ENCODE measurements around the gene MELTF.
A peak's percentile ranks its signal among the peaks of the same experiment; 100 is the strongest.
"Not testable (repeated sequence)": the region's sequence is repeated elsewhere in the genome, so short reads cannot be mapped to it uniquely, and the experiment has no call there.

The MELTF gene

DNA sequence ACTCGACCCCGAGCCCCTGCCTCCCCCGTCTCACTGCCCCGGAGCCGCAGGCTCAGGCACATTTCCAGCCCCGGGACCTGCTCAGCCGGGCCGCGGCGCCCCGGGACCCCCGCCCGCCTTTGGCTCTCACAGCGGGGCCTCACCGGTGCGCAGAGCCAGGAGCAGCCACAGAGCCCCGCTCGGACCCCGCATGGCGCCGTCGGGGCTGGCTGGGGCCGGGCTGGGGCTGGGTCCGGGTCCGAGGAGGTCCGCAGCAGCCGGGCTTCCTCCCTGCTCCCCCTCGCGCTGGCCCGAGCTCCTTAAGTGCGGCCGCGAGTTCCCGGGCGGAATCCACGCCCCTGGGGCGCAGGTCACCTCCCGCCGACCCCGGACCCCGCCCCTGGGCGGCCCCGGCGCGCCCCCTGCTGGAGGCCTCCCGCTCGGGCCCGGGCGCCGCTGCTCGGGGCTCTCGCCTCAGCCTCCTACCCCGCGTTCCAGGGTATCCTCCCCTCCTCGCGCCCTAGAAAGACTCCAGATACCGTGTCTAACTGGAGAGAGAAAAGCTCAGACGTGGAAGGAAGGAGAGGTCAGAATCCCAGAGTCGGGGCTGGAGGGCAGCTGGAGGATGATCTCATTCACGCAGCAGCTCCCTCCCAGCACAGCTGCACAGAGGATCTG is at the start of gene MELTF:
TSS of gene MELTF (minus strand) at position 307 of the 657 bp plus-strand sequence. CDS start at position 192, 115 bp downstream.
- peak; percentile 39 for DNase-seq (ENCODE audit: low spot score)

DNA sequence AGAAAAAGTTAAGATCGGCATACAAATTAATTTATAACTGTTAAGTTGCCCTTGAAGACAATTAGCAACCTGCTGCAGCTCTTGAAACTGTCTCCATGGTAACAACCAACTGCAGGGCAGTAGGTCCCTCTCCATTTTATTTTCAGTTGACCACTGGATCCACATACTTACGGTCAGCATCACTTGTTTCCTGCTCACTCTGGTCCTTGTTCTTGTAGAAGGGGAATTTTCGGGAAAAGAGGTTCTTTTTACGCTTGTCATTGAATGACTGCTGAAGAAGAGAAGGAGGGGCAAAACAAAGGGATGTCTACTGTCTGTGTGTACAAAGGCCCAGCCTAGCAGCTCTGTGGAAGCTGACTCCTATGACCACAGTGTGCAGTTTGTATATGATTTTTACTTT is 46.8 kb upstream of the MELTF start:
- peak; percentile 21 for DNase-seq (ENCODE audit: low spot score)

DNA sequence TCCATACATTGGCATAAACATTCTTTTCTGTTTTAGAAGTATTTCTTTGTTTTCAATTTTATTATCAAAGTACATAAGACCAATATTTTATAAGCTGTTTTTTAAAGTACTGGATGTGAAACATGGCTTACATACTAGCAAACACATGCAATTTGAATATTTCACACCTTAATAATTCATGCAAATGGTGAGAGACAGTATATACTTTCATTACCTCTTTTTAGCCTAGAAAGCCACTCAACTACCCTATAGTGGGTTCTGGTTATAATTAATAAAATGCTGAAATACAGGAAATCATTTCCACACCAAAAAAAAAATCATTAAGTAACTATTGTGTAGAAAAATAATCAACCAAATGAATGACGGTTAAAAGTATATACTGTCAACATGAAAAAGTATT is 38.5 kb upstream of the MELTF start:
- DNase-seq (ENCODE audit: low spot score): no peak

DNA sequence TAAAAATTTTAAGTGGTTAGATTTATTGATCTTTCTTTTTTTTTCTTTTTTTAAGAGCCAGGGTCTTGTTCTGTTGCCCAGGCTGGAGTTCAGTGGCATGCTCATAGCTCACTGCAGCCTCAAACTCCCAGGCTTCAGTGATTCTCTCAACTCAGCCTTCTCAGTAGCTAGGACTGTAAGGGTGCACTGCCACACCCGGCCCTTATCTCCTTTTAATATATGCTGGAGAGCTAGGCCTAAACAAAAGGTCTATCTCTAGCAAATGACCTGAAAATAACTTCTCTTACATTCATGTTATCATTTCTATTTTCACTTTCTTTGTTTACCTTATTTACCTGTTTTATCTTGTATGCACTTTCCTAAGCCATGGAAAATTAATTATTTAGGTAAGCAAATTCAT is 35.2 kb upstream of the MELTF start:
- no peak for DNase-seq (ENCODE audit: low spot score)

DNA sequence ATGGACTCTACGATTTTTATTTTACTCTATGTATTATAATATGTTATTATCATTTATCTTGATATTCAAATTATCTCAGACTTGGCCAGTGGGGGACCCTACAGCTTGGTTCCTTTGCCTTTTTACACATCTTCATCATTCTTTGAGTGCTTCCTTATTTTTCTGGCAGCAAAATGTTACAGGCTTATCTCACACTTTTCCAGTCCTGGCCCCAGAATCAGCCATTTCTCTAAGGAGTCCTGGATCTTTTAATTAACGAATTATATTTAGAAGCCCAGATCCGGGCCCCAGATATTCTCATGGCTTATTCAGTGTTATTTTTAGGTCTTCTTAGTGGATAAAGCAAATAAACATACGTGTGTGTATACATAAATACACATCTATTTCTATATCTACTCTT is 32.8 kb upstream of the MELTF start:
- no peak for DNase-seq (ENCODE audit: low spot score)

DNA sequence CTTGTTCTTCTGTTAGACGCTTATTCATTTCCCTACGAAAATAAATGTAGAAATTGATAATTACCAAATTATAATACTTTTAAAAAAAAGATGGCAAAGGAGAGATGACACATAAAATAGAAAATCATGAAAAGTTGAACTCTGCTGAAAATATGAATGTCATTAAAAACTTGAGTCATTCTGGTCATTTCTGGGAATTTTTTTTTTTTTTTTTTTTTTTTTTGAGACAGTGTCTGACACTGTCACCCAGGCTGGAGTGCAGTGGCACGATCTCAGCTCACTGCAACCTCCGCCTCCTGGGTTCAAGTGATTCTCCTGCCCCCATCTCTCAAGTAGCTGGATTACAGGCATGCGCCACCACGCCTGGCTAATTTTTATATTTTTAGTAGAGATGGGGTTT is 22.0 kb upstream of the MELTF start:
- not testable (repeated sequence) for DNase-seq (ENCODE audit: low spot score)

DNA sequence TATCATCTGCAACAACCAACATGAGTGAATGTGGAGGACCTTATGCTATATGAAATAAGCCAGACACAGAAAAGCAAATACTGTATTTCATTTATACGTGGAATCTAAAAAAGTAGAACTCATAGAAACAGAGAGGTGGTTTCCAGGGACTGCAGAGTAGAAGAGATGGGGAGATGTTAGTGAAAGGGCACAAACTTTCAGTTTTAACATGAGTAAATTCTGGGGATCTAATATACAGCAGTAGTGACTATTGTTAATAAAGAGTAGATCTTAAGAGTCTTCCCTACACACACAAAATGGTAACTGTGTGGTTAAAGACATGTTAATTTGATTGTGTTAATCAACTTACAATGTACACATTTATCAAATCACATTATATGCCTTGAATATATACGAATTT is 20.9 kb upstream of the MELTF start:
- DNase-seq (ENCODE audit: low spot score): no peak

DNA sequence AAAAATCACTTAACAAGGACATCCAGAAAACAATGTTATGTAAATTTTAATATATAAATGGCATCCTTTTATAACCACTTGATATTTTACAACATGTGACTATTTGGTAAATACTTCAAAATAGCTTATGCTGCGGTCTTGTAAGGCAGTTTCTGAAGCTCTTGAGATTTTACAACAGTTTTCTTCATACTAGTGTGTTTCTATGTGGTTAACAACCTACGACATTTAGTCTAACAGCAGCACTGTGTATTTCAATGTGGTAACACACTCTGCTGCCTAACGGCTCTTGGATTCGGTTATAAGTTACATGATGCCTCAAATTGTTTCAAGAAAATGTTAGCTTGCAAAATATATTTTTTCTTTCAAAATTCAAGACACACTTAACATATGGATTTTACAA is 12.9 kb upstream of the MELTF start:
- no peak for DNase-seq (ENCODE audit: low spot score)

DNA sequence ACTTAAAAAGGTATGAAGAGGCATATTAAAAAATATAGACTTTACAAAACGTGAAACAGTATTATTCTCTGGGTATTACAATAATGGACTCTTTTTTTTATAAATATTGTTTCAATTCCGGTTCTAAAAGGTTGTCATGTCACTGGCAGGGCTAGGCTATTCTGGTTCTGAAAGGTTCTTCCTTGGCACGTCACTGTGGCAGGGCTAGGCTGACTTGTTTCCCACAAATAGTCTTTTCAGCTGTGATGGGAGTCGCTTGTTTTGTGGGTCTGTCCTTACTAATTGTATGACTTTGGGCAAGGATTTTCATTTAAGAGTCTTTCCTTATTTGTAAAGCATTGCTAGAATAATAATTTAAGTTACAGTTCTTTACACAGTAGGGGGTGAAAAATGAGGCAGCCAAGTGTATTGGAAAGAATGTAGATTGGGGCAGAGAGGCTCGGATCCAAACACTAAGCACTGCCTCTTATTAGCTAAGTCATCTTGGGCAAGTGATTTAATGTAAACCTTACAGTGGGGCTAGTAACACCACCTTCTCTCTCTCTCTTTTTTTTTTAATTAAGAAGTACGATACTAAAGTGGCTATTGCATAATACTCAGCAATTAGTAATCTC is 12.4 kb upstream of the MELTF start:
- DNase-seq (ENCODE audit: low spot score): no peak

DNA sequence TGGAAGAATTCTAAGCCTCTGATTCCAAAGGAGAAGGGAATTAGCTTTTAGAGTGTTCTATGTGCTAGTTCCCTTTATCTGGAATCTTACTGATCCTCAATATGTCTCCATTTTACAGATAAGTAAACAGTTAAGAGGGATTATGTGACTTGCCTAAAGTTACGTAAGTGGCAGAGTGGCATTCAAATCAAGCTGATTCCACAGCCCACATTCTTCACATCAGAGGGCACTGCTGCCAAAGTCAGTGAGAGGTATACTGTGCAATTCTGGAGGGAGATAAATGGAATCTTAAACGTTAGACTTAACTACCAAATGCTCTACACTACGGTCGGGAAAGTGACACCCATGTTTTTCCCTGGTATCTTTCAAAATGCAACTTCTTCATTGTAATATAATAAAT is 11.0 kb upstream of the MELTF start:
- DNase-seq (ENCODE audit: low spot score): no peak

DNA sequence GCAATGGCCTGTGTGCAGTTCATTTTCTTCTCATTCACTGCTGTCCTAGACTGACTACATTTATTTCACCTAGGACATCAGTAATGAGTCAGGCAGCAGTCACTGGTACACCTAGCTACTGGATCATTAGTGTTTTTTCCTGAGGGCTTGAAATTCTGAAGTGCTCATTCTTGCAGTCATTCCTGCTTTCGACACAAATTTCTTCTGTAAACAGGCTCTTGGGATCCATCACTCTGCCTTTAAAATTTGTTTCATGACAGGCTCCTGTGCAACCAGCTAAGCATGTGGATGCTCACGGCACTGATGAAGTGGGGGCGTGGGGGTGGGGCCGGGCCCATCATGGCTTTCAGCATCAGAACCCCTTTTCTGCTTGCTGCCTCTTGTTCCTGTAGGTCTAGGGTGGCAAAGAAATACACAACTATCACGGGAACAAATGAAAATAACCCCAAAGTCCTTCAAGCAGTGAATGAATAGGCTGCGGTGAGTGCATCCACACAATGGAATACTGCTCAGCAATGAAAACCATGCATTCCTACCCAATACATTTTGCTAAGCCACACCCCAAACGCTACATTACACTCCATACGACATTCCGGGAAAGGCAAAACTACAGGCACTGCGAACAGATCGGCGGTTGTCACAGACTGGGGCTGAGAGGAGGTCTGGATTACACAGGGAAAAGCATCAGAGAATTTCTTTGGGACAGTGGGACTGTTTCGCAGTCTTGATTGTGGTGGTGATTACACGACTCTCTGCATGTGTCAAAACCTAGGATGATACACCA is 9.3 kb upstream of the MELTF start:
- DNase-seq (ENCODE audit: low spot score): no peak

DNA sequence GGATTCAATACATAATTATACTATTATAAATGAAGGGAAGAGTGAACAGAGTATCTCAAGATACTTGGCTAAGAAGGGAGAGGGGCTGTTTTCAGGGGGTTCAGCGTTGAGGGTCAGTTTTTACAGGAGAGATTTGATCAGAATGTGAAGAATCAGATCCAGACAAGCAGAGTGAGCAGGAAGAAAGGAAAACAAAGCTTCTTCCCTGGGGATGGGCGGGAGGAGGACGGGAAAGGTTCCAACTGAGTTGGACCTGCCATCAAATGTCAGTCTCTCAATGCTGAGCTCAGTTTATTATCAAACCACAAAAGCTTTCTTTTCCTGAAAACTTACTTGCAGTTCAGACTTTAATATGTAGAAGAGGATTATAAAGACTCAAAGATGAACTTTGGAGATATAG is 6.0 kb upstream of the MELTF start:
- DNase-seq (ENCODE audit: low spot score): no peak

DNA sequence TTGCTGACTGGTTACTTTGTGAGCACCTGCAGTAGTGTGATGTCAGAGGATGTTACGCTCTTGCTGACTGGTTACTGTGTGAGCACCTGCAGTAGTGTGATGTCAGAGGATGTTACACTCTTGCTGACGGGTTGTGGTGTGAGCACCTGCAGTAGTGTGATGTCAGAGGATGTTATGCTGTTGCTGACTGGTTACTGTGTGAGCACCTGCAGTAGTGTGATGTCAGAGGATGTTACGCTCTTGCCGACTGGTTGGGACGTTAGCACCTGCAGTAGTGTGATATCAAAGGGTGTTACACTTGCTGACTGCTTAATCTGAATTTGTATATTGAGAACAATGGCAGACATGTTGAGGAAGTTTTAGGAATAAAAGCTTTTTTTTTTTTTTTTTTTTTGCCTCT is 5.2 kb upstream of the MELTF start:
- not testable (repeated sequence) for DNase-seq (ENCODE audit: low spot score)

DNA sequence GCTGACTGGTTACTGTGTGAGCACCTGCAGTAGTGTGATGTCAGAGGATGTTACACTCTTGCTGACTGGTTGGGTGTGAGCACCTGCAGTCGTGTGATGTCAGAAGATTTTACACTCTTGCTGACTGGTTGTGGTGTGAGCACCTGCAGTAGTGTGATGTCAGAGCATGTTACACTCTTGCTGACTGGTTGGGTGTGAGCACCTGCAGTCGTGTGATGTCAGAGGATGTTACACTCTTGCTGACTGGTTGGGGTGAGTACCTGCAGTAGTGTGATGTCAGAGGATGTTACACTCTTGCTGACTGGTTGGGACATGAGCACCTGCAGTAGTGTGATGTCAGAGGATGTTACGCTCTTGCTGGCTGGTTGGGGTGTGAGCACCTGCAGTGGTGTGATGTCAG is 4.1 kb upstream of the MELTF start:
- not testable (repeated sequence) for DNase-seq (ENCODE audit: low spot score)

DNA sequence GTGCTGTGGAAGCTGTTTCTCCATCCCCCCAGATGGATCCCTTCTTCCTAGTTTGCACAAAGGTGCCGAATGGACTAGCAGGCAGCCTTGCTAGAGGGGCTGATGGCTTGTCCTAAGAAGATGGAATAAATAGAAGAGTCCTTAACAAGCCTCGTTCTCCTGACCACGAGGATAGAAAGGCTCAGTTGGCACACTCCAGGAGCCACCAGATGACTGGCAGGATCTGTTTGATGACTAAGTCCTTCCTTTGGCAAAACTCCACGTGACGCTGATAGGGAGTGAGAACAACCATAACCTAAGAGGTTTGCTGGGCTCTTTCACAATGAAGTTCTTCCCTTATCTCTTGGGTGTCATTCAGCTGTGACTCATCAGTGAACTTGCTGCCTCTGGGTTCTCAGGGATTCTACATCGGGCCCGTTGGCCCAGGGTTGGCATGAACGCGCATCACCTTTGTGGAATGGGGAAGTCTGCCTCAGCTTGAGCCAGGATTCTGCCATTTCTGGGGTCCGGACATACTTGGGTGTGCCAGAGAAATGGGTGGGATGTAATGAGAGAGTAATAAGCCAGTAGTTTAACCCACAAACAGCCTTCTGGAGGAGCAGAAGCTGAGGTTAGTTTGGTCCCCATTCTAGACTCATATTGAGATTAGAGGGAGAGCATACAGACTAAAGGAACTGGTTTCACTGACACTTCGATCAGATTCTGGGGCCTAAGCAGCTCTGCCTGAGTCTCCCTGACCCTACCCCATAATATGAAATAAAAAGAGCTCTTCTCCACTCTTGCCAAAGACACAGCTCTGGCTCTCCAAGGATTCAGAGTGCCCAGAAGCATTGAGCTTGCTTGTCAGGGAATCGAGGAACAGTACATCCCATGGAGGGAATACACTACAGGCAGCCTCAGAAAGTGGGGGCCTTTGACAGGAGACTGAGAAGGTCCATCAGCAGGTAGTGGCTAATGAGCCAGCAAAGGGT is 2.0 kb upstream of the MELTF start:
- peak; percentile 24 for DNase-seq (ENCODE audit: low spot score)

DNA sequence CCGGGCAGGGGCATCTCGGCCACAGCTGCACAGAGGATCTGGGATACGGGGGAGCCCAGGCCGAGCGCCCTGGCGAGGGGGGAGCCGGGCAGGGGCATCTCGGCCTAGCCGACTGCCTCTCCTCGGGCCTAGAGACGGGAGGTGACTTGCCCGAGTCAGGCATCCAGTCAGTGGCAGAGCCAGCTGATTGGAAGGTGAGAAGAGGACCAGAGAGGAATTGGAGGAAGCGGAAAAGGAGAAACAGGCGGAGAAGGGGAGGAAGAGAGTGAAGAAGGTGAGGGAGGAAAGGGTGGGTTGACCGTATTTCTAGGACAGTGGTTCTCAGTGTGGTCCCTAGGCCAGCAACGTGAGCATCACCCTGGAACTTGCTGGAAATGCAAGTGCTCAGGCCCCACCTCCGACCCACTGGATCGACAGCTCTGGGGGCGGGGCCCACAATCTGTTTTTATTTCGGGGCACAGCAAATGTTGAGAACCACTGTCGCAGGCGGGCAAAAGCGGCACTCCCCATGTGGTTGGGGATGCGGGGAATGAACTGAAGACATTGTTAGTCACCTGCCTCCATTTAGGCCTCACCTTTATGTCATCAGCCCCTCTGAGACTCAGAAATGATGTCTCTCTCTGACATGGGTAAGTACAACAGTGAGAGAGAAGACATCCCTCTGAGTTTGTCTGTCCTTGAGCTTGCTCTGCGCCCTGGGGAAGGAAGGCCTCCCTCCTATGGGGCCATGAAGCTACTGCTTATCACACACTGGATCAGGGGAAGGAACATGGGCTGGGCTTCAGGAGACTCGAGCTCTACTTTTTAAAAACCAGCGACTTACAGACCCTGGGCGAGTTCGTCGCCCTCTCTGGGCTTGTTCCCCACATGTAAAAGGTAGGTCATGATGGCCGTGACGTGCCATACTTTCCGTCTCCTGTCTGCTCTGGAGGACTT is 1.0 kb upstream of the MELTF start:
- DNase-seq (ENCODE audit: low spot score): no peak

DNA sequence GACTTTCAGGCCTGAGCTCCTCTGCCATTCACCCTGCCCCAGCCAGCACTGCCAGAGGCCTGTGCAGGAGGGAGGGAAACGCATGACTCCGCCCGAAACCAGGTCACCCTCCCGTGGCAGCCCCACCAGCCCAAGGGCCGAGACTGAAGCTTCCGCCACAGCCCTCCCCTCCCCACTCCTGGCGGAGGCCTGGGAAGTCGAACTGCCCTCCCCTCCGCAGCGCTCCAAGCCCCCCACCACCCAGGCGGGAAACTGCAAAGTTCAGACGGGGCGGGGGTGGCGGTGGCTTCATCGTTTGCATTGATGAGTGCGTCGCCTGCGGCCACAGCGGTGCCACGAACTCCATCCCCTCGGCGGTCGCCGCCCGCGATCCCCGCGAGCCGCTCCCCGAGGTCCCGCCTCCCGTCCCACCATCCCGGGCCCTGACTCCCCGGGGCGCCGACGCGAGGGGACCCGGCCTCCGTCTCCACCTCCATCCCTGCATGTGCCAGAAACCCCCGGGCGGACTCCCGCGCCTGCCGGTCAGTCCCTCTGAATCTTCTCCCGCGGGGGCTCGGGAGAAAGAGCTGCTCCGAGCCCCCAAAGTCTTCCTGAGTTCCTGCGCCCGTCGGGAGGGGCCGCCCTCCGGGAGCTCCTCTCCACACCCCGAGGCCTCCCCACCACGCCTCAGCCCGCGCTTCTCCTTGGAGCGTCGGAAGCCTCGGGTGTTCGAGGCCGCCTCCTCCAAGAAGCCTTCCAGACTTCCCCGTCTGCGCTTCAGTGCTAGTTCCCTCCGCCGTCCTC is 698 bp downstream of the MELTF start:
- no peak for DNase-seq (ENCODE audit: low spot score)

DNA sequence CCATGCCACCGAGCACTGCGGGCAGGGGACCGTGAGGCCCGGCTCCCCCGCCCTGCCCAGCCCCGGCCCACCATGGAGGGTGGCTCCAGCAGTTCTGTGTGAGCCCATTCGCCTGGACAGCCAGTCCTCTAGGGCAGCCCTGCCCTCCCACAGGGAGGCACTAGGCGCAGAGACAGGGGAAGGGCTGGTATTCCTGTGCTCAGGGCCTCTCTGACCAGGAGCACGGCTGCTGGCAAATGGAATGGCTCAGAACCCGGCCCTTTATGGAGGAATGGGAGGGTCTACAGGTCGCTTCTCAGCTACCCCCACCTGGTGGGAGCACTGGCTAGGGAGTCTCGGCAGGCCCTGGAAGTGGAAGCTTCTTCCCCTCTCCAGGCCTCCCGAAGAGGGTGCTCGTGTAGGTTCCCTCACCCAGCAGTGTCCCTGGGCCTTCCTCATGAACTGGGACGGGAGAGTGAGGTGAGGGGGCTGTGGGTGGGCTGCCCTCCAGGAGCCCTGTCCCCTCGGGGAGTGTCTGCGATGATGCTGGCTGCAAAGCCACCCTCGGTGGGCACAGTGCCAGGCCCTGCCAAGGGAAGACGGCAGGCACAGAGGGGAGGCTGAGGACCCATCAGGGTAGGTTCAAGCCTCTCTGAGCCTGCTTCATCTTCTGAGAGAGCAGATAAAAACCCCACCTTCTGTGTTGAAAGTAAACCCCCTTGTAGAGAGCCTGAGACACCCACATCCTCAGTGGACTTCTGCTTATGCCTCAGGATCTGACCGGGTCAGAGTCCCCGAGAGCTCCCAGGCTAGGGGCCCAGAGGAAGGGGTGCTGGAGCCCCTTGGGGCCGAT is 1.5 kb downstream of the MELTF start:
- no peak for DNase-seq (ENCODE audit: low spot score)

All from globus pallidus (tissue), 1 donor.